ENCODE results near the gene PRSS21.

Gene PRSS21

DNA sequence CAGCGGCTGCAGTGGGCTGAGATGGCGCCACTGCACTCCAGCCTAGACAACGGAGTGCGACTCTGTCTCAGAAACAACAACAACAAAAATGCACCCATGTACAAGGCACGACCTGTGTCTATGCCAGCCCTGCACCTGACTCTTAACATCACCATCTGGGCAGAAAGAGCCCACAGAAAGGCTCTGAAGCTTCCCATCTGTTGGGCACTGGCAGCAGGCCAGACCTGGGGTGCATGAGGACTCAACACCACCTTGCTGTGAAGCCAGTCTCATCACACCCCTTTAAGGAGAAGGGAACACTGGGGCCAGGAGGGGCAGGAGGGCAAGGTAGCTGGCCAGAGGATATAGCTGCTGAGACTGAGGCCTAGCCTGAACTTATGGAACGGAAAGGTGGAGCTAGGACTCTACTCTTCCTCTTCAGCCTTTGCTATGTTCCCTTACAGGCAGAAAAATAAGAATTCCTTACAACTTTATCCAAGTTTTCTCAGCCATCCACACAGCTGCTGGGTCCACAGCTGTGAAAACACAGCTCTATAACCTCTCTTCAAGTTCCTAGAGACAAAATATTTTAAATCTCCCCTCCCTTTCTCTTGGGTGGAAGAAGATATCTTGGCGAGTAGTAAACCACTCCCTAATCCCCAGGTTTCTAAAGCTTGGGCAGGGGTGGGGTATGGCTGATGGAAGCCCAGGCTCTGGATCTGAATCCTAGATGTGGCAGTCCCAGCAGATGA lies 42.7 kb upstream of the PRSS21 start:
- Histone ChIP-seq H3K27me3 (ENCODE audit: insufficient read depth, low read length) (no peaks in the 10 kb centered on the region), H3K79me2 (ENCODE audit: control insufficient read depth, insufficient read depth, low read length, unreplicated experiment) (peaks cover 53% of the 10 kb centered on the region), H3K27ac (ENCODE audit: low read depth, low read length) (peak overlapping the region; percentile 21), H3K4me1 (ENCODE audit: control insufficient read depth, insufficient read depth, low read length, unreplicated experiment) (peaks cover 48% of the 10 kb centered on the region), H3K36me3 (ENCODE audit: insufficient read depth, low read length) (peaks cover 21% of the 10 kb centered on the region; the same call in 1 of the 2 replicates), H3K4me3 (ENCODE audit: low read depth, low read length) (peak overlapping the region; percentile 94; the same call in 1 of the 2 replicates), H2AFZ (ENCODE audit: low read length, unreplicated experiment) (no peak overlapping the region)

DNA sequence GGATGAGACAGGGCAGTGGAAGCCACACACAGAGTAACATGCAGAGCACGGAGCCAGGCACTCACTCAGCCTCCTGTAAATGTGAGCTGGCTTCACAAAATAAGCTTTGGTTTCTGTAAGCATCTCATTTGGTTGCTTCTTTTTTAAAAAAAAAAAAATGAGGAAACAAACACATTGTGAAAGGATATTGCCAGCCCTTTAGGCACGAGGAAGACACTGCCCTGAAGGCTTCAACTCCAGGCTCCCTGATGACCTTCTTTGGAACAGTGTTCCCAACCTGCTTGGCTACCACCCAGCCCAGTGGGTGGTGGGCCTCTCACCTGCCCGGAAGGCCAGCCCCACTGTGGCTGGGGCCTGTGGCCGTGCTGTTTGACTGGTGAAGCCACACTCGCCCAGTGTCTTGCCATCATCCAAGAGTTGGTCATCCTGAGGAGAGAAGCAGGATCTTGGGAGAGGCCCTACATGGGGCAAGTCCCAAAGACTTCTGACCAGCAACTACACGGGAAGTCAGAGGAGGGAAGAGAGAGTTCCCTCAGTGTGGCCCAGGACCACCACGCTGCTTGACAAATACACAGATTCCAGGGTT lies 41.8 kb upstream of the PRSS21 start:
- peak overlapping the region; percentile 30; the same call in 1 of the 2 replicates for H3K27ac ChIP-seq (ENCODE audit: low read depth, low read length)
- peaks cover 39% of the 10 kb centered on the region for H3K4me1 ChIP-seq (ENCODE audit: control insufficient read depth, insufficient read depth, low read length, unreplicated experiment)
- no peaks in the 10 kb centered on the region for H3K27me3 ChIP-seq (ENCODE audit: insufficient read depth, low read length)
- H3K36me3 ChIP-seq (ENCODE audit: insufficient read depth, low read length), result peaks cover 14% of the 10 kb centered on the region; the same call in 1 of the 2 replicates
- H3K79me2 ChIP-seq (ENCODE audit: control insufficient read depth, insufficient read depth, low read length, unreplicated experiment), result peaks cover 53% of the 10 kb centered on the region
- H3K4me3 ChIP-seq (ENCODE audit: low read depth, low read length), result peak overlapping the region; percentile 94
- H2AFZ ChIP-seq (ENCODE audit: low read length, unreplicated experiment), result no peak overlapping the region

DNA sequence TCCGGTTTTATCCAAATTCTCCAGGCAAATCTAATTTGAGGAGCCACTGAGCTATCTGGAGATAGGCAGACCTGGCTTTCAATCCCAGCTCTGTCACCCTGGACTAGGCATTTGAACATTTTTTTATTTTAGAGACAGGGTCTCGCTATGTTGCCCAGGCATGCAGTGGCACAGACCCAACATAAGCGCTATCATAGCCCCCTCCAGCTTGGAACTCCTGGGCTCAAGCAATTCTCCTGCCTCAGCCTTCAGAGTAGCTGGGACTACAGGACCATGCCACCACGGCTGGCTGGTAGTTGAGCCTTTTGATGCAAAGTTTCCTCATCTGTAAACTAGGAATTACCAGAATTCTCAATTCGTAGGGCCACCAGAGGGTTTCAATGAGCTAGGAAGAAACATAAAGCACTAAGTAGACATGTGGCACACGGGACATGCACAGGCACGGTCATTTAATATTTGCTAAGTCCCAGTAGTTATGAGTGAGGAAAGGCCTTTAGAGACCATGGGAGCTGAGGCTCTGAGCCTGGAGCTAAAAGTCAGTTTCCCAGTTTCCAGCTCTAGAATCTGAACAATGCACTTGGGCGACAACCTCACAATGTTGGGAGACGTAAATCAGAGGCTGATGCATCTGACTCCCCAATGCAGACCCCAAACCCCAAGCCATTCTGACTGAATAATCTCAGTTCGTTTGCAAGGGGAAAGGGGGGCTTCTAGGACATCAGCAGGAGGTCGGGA lies 41.1 kb upstream of the PRSS21 start:
- H3K79me2 ChIP-seq (ENCODE audit: control insufficient read depth, insufficient read depth, low read length, unreplicated experiment), result peaks cover 47% of the 10 kb centered on the region
- peak overlapping the region; percentile 94 for H3K4me3 ChIP-seq (ENCODE audit: low read depth, low read length)
- H3K27me3 ChIP-seq (ENCODE audit: insufficient read depth, low read length), result no peaks in the 10 kb centered on the region
- H3K36me3 ChIP-seq (ENCODE audit: insufficient read depth, low read length), result peaks cover 9% of the 10 kb centered on the region; the same call in 1 of the 2 replicates
- H3K27ac ChIP-seq (ENCODE audit: low read depth, low read length), result peak overlapping the region; percentile 55; the same call in 1 of the 2 replicates
- no peak overlapping the region for H2AFZ ChIP-seq (ENCODE audit: low read length, unreplicated experiment)
- H3K4me1 ChIP-seq (ENCODE audit: control insufficient read depth, insufficient read depth, low read length, unreplicated experiment), result peaks cover 33% of the 10 kb centered on the region

DNA sequence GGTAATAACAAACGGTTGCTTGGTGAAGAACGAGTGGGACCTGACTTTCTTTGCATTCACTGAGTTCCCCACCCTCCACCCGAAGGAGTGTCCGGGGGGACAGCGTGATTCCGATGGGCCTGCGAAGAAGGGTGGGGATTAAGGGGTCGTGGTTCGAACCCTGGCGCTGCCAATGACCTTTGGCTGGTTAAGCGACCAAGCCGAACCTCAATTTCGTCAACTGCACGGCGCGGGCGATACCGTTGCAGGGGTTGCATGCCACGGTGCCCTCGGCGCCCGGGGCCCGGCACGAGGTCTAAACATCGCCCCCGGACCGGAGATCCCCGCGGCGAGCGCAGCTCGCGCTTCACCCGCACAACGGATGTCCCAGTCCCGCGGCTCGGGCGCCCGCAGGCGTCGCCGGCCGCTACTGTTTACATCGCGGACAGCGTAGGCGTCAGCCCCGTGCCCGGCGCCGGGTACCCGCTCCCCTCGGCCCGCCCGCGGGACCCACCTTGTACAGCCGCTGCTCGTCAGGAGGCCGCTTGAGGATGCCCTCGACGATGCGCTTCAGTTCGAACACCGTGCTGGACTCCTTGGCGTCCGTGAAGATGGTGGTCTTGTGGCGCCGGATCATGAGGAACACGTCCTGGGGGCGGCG lies 40.4 kb upstream of the PRSS21 start:
- H3K36me3 ChIP-seq (ENCODE audit: insufficient read depth, low read length), result peaks cover 9% of the 10 kb centered on the region; the same call in 1 of the 2 replicates
- peak overlapping the region; percentile 55 for H3K27ac ChIP-seq (ENCODE audit: low read depth, low read length)
- H3K4me3 ChIP-seq (ENCODE audit: low read depth, low read length), result peak overlapping the region; percentile 94
- H3K27me3 ChIP-seq (ENCODE audit: insufficient read depth, low read length), result no peaks in the 10 kb centered on the region
- no peak overlapping the region for H2AFZ ChIP-seq (ENCODE audit: low read length, unreplicated experiment)
- H3K79me2 ChIP-seq (ENCODE audit: control insufficient read depth, insufficient read depth, low read length, unreplicated experiment), result peaks cover 40% of the 10 kb centered on the region
- peaks cover 27% of the 10 kb centered on the region for H3K4me1 ChIP-seq (ENCODE audit: control insufficient read depth, insufficient read depth, low read length, unreplicated experiment)

DNA sequence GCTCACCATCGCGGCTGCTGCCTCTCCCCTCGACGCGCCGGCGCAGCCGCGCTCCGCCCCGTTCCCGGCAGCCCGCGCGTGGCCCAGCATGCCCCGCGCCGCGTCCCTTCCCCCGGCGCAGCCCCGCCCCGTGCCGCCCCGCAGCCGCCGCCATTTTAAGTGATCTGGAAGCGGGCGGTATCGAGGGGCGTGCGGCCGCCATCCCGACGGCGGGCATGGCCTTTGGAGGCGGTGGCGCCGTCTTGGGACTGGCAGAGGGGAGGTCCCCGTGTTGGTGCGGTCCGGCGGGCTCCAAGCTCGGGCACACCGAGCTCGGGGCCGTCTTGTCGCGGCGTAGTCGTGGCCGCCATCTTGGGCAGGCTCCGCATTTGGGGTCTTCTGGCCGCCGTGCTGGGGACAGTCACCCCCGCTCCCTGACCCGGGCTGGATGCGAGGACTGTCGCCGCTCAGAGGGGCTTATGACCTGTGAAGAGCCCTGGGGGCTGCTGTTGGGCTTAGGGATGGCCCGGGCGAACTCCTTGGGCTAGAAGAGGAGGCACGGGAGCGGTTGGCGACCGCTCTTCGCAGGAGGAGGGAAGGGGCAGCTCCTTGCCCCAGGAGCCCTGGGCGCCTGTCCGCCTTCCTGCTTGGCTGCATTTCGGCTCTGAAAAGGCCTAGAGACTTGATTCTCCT lies 39.7 kb upstream of the PRSS21 start, which contains the start of gene ELOB:
Gene ELOB, minus strand, starts transcription at position 50 of the 672 bp plus-strand sequence. Its CDS starts 41 bp downstream, at position 9.
- Histone ChIP-seq H3K27me3 (ENCODE audit: insufficient read depth, low read length) (no peaks in the 10 kb centered on the region), H2AFZ (ENCODE audit: low read length, unreplicated experiment) (peak within 1 kb of the TSS; percentile 19), H3K4me3 (ENCODE audit: low read depth, low read length) (peak within 1 kb of the TSS; percentile 96), H3K36me3 (ENCODE audit: insufficient read depth, low read length) (peaks cover 9% of the 10 kb centered on the region; the same call in 1 of the 2 replicates), H3K27ac (ENCODE audit: low read depth, low read length) (peak within 1 kb of the TSS; percentile 90), H3K4me1 (ENCODE audit: control insufficient read depth, insufficient read depth, low read length, unreplicated experiment) (peaks cover 24% of the 10 kb centered on the region), H3K79me2 (ENCODE audit: control insufficient read depth, insufficient read depth, low read length, unreplicated experiment) (peaks cover 38% of the 10 kb centered on the region)

DNA sequence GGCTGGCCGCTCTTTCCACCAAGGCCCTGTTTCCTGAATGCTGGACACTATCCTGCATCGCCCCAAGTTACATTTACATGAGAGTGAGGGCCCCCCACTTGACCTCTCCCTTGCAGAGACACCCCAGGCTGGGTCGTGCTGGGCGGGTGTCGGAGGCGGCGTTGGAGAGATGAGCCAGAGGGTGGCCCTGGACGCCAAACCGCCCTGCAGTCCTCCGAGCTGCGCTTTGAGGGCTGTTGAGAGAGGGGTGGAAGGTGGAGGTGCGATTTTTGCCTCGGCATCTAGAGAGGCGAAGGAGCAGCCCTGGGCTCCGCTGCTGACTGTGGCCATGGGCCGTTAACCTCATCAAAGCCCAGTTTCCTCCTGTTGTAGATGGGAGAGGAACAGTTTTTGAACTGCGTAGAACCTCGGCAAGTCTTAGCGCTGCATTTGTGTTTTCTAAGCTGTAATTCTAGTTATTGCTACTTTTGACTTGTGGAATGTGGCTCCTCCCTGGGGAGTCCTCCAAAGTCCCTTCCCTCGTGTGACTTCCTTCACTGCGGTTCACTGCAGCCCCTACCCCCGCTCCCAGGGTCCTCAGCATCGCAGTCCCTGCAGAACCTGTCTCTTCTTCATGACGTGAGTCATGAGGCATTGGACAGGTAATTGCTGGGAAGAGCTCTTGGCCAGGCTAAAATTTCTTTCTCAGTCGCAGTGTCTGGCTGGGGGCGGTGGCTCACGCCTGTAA lies 39.0 kb upstream of the PRSS21 start:
- Histone ChIP-seq H3K4me3 (ENCODE audit: low read depth, low read length) (peak overlapping the region; percentile 96), H3K27me3 (ENCODE audit: insufficient read depth, low read length) (no peaks in the 10 kb centered on the region), H3K4me1 (ENCODE audit: control insufficient read depth, insufficient read depth, low read length, unreplicated experiment) (peaks cover 19% of the 10 kb centered on the region), H3K79me2 (ENCODE audit: control insufficient read depth, insufficient read depth, low read length, unreplicated experiment) (peaks cover 37% of the 10 kb centered on the region), H2AFZ (ENCODE audit: low read length, unreplicated experiment) (no peak overlapping the region), H3K27ac (ENCODE audit: low read depth, low read length) (peak overlapping the region; percentile 90), H3K36me3 (ENCODE audit: insufficient read depth, low read length) (peaks cover 9% of the 10 kb centered on the region; the same call in 1 of the 2 replicates)

DNA sequence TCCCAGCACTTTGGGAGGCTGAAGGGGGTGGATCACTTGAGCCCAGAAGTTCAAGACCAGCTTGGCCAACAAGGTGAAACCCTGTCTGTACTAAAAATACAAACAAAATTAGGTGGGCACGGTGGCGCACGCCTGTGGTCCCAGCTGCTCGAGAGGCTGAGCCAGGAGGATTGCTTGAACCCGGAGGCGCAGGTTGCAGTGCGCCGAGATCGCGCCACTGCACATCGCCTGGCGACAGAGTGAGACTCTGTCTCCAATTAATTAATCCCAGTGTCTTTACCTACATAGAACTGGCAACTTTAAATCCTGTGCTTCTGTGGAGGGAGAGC lies 38.4 kb upstream of the PRSS21 start:
- H3K36me3 ChIP-seq (ENCODE audit: insufficient read depth, low read length), result peaks cover 5% of the 10 kb centered on the region; the same call in 1 of the 2 replicates
- no peaks in the 10 kb centered on the region for H3K27me3 ChIP-seq (ENCODE audit: insufficient read depth, low read length)
- H3K4me1 ChIP-seq (ENCODE audit: control insufficient read depth, insufficient read depth, low read length, unreplicated experiment), result peaks cover 13% of the 10 kb centered on the region
- H3K4me3 ChIP-seq (ENCODE audit: low read depth, low read length), result peak overlapping the region; percentile 96
- H2AFZ ChIP-seq (ENCODE audit: low read length, unreplicated experiment), result no peak overlapping the region
- H3K79me2 ChIP-seq (ENCODE audit: control insufficient read depth, insufficient read depth, low read length, unreplicated experiment), result peaks cover 31% of the 10 kb centered on the region
- H3K27ac ChIP-seq (ENCODE audit: low read depth, low read length), result no peak overlapping the region

DNA sequence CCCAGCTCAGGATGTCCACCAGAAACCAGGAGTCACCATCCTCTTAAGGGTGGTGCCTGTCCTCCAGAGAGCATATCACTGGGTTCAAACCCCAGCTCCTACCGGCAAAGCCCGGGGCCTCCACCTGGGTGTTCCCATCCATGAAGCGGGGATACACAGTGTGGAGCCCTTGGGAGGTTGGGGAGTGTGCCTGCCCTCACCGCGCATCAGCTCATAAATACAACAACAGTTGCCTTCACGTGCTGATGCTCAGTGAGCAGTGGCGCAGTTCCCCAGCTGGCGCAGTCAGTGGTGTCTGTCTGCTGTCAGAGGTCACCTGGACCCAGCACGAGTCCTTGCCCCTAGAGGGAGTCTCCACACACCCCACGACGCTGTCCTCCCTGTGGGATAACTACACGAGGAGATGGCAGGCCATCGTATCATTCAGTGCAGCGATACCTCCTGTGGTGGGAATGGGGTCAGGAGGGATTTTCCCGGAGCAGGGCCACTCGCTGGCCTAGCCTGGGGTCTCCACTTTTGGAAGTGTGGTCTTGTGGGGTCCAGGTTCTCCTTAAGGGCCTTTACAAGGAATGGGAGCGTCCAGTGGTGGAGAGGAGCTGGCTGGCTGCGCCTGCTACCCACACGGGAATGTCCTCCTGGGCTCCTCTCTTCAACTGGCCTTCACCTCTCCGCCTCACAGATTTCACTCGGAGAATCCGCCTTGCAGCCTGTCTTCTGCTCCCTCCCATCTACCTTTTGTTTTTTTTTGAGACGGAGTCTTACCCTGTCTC lies 37.7 kb upstream of the PRSS21 start:
- no peak overlapping the region for H2AFZ ChIP-seq (ENCODE audit: low read length, unreplicated experiment)
- H3K36me3 ChIP-seq (ENCODE audit: insufficient read depth, low read length), result 0 out of 2 replicates have a peak, but pooled peaks cover 3% of the 10 kb centered on the region
- H3K4me3 ChIP-seq (ENCODE audit: low read depth, low read length), result no peak overlapping the region
- H3K27me3 ChIP-seq (ENCODE audit: insufficient read depth, low read length), result no peaks in the 10 kb centered on the region; the same call in 1 of the 2 replicates
- H3K27ac ChIP-seq (ENCODE audit: low read depth, low read length), result no peak overlapping the region
- peaks cover 13% of the 10 kb centered on the region for H3K4me1 ChIP-seq (ENCODE audit: control insufficient read depth, insufficient read depth, low read length, unreplicated experiment)
- peaks cover 29% of the 10 kb centered on the region for H3K79me2 ChIP-seq (ENCODE audit: control insufficient read depth, insufficient read depth, low read length, unreplicated experiment)
